Hepatocyte (in vitro differentiated cells): ENCODE measurements around the gene AOPEP. TPM values are rescaled to one million over a fixed set of nuclear protein-coding genes. Genes with fewer than 3 reads are reported as not detected.

Source experiments
- DNase-seq: peaks from one replicate; pipeline ENCODE4 v3.0.0-alpha.2; 2016; ENCODE audit warnings: low spot score
- H2AFZ ChIP-seq: fragments of 200-600 bp; sonication (generic); 2 replicates; pipeline ENCODE4 v1.6.0; 2016; ENCODE audit warnings: antibody characterized with exemption, mild to moderate bottlenecking
- H3K27ac ChIP-seq: fragments of 200-600 bp; sonication (generic); 2 replicates; pipeline ENCODE4 v1.5.1; 2016; ENCODE audit warnings: mild to moderate bottlenecking
- H3K27me3 ChIP-seq: fragments of 200-600 bp; sonication (generic); 2 replicates; pipeline ENCODE4 v1.6.1; 2016
- H3K36me3 ChIP-seq: fragments of 200-600 bp; sonication (generic); replicated peaks from 2 replicates; pipeline ENCODE4 v1.5.1; 2016; ENCODE audit warnings: low read depth; ENCODE audit not compliant: insufficient read depth
- H3K4me1 ChIP-seq: fragments of 200-600 bp; sonication (generic); 2 replicates; pipeline ENCODE4 v1.5.1; 2016; ENCODE audit warnings: mild to moderate bottlenecking, moderate library complexity; ENCODE audit not compliant: insufficient read depth
- H3K4me2 ChIP-seq: fragments of 200-600 bp; sonication (generic); 2 replicates; pipeline ENCODE4 v1.6.0; 2016
- H3K4me3 ChIP-seq: fragments of 200-600 bp; sonication (generic); 2 replicates; pipeline ENCODE4 v1.5.1; 2016; ENCODE audit warnings: mild to moderate bottlenecking
- H3K79me2 ChIP-seq: fragments of 200-600 bp; sonication (generic); 2 replicates; pipeline ENCODE4 v1.6.0; 2017; ENCODE audit warnings: mild to moderate bottlenecking
- H3K9me2 ChIP-seq: fragments of 200-600 bp; sonication (generic); replicated peaks from 2 replicates; pipeline ENCODE4 v1.6.0; 2017; ENCODE audit warnings: mild to moderate bottlenecking; ENCODE audit not compliant: insufficient read depth
- H3K9me3 ChIP-seq: fragments of 200-600 bp; sonication (generic); 2 replicates; pipeline ENCODE4 v1.5.1; 2016; ENCODE audit warnings: low read depth, mild to moderate bottlenecking
- H4K20me1 ChIP-seq: fragments of 200-600 bp; sonication (generic); 2 replicates; pipeline ENCODE4 v1.6.0; 2016; ENCODE audit warnings: mild to moderate bottlenecking; ENCODE audit not compliant: insufficient read depth, poor library complexity, severe bottlenecking
- EZH2 ChIP-seq: fragments of 200-600 bp; sonication (generic); IDR thresholded peaks from 2 replicates; pipeline ENCODE4 v1.6.1; 2016; ENCODE audit warnings: antibody characterized with exemption, mild to moderate bottlenecking, borderline replicate concordance
- EZH2phosphoT487 ChIP-seq: fragments of 200-600 bp; sonication (generic); IDR thresholded peaks from one replicate; pipeline ENCODE4 v1.6.1; 2018; ENCODE audit warnings: antibody characterized with exemption, mild to moderate bottlenecking, low read depth, moderate library complexity; ENCODE audit not compliant: unreplicated experiment, severe bottlenecking
- WGBS: methylation state at CpG from one replicate; pipeline ENCODE4 v1.1.6; 2016; ENCODE audit warnings: low lambda C conversion rate; ENCODE audit errors: missing lambda C conversion rate; 5-methylcytosine and 5-hydroxymethylcytosine counted together
- polyA plus RNA-seq: library from polyadenylated mRNA; unstranded; fragments of >200 nt; fragmentation: Nextera tagmentation; extraction: Ambion mirVana; gene quantifications from 2 replicates; pipeline ENCODE4 v1.2.1, GENCODE V29; 2016
- total RNA-seq: library from RNA; depleted of rRNA; stranded (reverse); fragments of >200 nt; gene quantifications from 2 replicates; pipeline ENCODE4 v1.2.3, GENCODE V29; 2014
- TF ChIP-seq, protein P1 (sequence below): fragments of 200-600 bp; sonication (generic); IDR thresholded peaks from 2 replicates; pipeline ENCODE4 v1.5.1; 2016; ENCODE audit warnings: antibody characterized with exemption, mild to moderate bottlenecking; ENCODE audit not compliant: poor library complexity

AOPEP gene
- total and polyA plus RNA-seq, 2 experiments from 2014 or later = 82.8 to 101 TPM

DNA sequence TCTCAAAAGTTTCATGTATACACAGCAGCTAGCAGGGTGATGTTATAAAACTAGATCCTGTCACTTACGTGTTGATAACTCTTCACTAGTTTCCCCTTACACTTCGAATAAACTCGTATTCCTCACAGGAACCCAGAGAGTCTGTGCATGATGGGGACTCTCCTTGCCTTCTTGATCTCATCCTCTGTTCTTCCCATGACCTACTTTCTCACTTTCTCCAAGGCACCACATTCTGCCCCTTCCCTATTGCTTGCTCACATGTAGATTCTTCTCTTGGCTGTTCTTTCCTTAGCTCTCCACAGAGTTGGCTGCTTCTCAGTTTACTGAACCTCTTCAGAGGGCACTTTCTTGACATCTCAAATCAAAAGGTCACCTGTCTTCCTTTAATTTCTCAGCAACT lies 1.2 kb upstream of the AOPEP start:
- Histone ChIP-seq H3K4me2 (no peak overlapping the region), H4K20me1 (no peaks in the 10 kb centered on the region), H3K36me3 (no peaks in the 10 kb centered on the region), H3K4me1 (peaks cover 6% of the 10 kb centered on the region), H3K27ac (no peak overlapping the region), H3K4me3 (no peak overlapping the region), H3K27me3 (no peaks in the 10 kb centered on the region), H3K79me2 (peaks cover 29% of the 10 kb centered on the region), H3K9me3 (no peaks in the 10 kb centered on the region), H3K9me2 (no peaks in the 10 kb centered on the region), H2AFZ (no peak overlapping the region)
- no peak for TF ChIP-seq EZH2
- TF ChIP-seq, protein P1, sequence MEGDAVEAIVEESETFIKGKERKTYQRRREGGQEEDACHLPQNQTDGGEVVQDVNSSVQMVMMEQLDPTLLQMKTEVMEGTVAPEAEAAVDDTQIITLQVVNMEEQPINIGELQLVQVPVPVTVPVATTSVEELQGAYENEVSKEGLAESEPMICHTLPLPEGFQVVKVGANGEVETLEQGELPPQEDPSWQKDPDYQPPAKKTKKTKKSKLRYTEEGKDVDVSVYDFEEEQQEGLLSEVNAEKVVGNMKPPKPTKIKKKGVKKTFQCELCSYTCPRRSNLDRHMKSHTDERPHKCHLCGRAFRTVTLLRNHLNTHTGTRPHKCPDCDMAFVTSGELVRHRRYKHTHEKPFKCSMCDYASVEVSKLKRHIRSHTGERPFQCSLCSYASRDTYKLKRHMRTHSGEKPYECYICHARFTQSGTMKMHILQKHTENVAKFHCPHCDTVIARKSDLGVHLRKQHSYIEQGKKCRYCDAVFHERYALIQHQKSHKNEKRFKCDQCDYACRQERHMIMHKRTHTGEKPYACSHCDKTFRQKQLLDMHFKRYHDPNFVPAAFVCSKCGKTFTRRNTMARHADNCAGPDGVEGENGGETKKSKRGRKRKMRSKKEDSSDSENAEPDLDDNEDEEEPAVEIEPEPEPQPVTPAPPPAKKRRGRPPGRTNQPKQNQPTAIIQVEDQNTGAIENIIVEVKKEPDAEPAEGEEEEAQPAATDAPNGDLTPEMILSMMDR = no peak
- no peak for TF ChIP-seq EZH2phosphoT487
- no peak for DNase-seq
- 95% methylated on average over 3 of the region's 3 CpGs for WGBS

DNA sequence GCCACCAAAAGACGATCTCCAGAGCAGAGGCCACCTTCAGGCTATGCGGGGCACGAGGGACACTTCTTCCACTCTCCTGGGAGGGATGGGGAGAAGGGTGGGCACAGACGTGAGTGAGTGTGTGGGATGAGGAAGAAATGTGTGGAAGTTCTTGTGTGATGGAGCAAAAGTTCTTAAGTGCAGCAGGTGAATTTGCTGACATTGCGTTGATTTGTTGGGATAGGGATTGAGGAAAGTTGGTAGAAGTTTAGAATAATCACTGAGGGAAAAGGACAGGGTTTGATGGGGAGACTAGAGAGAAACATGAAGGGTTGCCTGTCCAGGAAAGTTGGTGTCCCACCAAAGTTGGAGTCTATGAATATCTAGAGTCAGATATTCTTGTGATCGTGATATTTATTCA lies 2.2 kb downstream of the AOPEP start:
- Histone ChIP-seq H3K4me2 (no peak overlapping the region), H3K9me3 (no peaks in the 10 kb centered on the region), H3K36me3 (no peaks in the 10 kb centered on the region), H2AFZ (no peak overlapping the region), H4K20me1 (no peaks in the 10 kb centered on the region), H3K27me3 (no peaks in the 10 kb centered on the region), H3K9me2 (no peaks in the 10 kb centered on the region), H3K4me1 (peaks cover 6% of the 10 kb centered on the region), H3K79me2 (peaks cover 29% of the 10 kb centered on the region), H3K27ac (no peak overlapping the region), H3K4me3 (no peak overlapping the region)
- DNase-seq = no peak
- no peak for TF ChIP-seq EZH2phosphoT487
- TF ChIP-seq, protein P1 = no peak
- 80% methylated on average over 6 of the region's 6 CpGs for WGBS

DNA sequence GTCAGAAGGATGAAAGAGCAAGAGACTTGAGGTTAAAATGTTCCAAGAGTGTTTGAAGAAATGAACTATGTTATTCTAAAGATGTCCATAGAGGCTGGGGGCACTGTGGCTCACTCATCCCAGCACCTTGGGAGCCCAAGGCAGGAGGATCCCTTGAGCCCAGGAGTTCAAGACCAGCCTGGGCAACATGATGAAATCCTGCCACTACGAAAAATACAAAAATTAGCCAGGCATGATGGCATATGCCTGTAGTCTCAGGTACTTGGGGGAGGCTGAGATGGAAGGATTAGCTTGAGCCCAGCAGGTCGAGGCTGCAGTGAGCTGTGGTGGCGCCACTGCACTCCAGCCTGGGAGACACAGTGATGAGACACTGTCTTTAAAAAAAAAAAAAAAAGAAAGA lies 2.7 kb downstream of the AOPEP start:
- Histone ChIP-seq H3K9me3 (no peaks in the 10 kb centered on the region), H3K4me2 (no peak overlapping the region), H3K27ac (no peak overlapping the region), H4K20me1 (no peaks in the 10 kb centered on the region), H3K4me3 (no peak overlapping the region), H2AFZ (no peak overlapping the region), H3K9me2 (no peaks in the 10 kb centered on the region), H3K79me2 (peaks cover 29% of the 10 kb centered on the region), H3K4me1 (peaks cover 6% of the 10 kb centered on the region), H3K36me3 (no peaks in the 10 kb centered on the region), H3K27me3 (no peaks in the 10 kb centered on the region)
- WGBS = 100% methylated on average over 3 of the region's 3 CpGs
- DNase-seq = no peak
- TF ChIP-seq, protein P1 = no peak
- no peak for TF ChIP-seq EZH2phosphoT487
- TF ChIP-seq EZH2 = no peak

DNA sequence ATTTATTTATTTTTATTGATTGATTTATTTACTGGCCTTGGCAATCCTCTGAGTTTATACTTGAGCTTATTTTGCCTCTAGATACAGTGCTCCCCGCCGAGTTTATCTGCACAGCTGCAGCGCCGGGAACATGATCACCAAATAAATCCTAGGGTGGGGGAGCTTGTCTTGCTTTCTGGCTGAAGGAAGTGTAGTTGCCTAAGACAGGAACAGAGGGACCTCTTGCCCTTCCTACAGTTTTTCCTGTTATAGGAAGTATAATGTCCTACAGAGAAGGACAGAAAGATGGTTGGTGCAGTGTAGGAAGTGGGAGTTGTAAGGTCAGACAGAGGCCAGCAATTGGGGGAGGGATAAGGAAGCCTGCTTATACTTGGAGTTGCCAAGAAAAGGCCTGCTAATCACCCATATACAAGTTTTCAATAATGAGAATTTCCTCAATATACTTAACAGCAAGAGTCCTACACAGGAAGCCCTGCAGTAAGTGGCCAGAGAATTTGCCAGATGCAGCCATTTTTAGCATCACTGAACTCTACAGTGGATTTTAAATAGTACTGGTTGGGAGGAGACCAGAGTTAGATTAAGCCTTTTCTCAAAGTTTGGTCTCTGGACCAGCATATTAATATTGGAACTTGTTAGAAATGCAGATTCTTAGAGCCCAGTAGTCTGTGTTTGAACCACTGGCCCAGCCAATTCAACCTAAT lies 7.7 kb downstream of the AOPEP start:
- H3K36me3 ChIP-seq = no peaks in the 10 kb centered on the region
- H3K4me3 ChIP-seq = no peak overlapping the region
- H3K79me2 ChIP-seq = peaks cover 41% of the 10 kb centered on the region
- TF ChIP-seq EZH2 (no peak), EZH2phosphoT487 (no peak)
- TF ChIP-seq, protein P1 = no peak
- no peak overlapping the region for H3K4me2 ChIP-seq
- H4K20me1 ChIP-seq = no peaks in the 10 kb centered on the region
- H3K9me2 ChIP-seq = no peaks in the 10 kb centered on the region
- WGBS = 59% methylated on average over 4 of the region's 4 CpGs
- H2AFZ ChIP-seq = no peak overlapping the region
- no peaks in the 10 kb centered on the region for H3K27me3 ChIP-seq
- no peaks in the 10 kb centered on the region for H3K9me3 ChIP-seq
- H3K4me1 ChIP-seq = no peaks in the 10 kb centered on the region
- no peak for DNase-seq
- no peak overlapping the region for H3K27ac ChIP-seq
